Central memory CD8-positive, alpha-beta T cell (primary cell): ENCODE results near the gene NXF1.
A peak's percentile ranks its signal among the peaks of the same experiment; 100 is the strongest.

Experiments
- ATAC-seq: fragments of 150-1000 bp; cut with Tn5 transposase; replicated peaks from 2 replicates; pipeline ENCODE4 v1.10.0; 2022; ENCODE audit warnings: mild to moderate bottlenecking, moderate FRiP score, moderate number of reproducible peaks; ENCODE audit not compliant: poor library complexity, severe bottlenecking; ENCODE audit errors: extremely low read depth
- DNase-seq, 2 donors: peaks; one replicate each; pipeline ENCODE4 v3.0.0; 2021; ENCODE audit warnings: low spot score in 2 of 2
- H3K27ac Mint-ChIP-seq: one replicate; pipeline ENCODE4 v1.8.0; 2022; ENCODE audit warnings: low read depth, mild to moderate bottlenecking, moderate library complexity, mixed read lengths
- H3K27me3 Mint-ChIP-seq: one replicate; pipeline ENCODE4 v1.8.0; 2022; ENCODE audit warnings: mixed read lengths
- H3K36me3 Mint-ChIP-seq: one replicate; pipeline ENCODE4 v1.8.0; 2022; ENCODE audit warnings: mild to moderate bottlenecking, moderate library complexity, mixed read lengths; ENCODE audit not compliant: insufficient read depth
- H3K4me1 Mint-ChIP-seq: one replicate; pipeline ENCODE4 v1.8.0; 2022; ENCODE audit warnings: mixed read lengths
- H3K4me3 Mint-ChIP-seq: one replicate; pipeline ENCODE4 v1.8.0; 2022; ENCODE audit warnings: mild to moderate bottlenecking, moderate library complexity, mixed read lengths
- H3K9me3 Mint-ChIP-seq: one replicate; pipeline ENCODE4 v1.8.0; 2022; ENCODE audit warnings: mixed read lengths

The NXF1 gene

GRCh38 chr11:62817129-62817528 is 11.9 kb upstream of the NXF1 start:
- Mint-ChIP-seq H3K36me3 (peaks cover 56% of the 10 kb centered on the region), H3K4me3 (no peak overlapping the region)

GRCh38 chr11:62816557-62816956 is 11.3 kb upstream of the NXF1 start:
- Mint-ChIP-seq H3K27ac (no peak overlapping the region), H3K36me3 (peaks cover 52% of the 10 kb centered on the region), H3K4me3 (no peak overlapping the region), H3K27me3 (no peaks in the 10 kb centered on the region), H3K9me3 (no peaks in the 10 kb centered on the region), H3K4me1 (no peaks in the 10 kb centered on the region)
- no peak for ATAC-seq
- no peak for DNase-seq

More at GRCh38 chr11:62817129-62817528, 11.9 kb upstream of the NXF1 start:
- ATAC-seq (no peak), DNase-seq (no peak)
- Mint-ChIP-seq H3K27ac (no peak overlapping the region), H3K27me3 (no peaks in the 10 kb centered on the region), H3K9me3 (no peaks in the 10 kb centered on the region), H3K4me1 (no peaks in the 10 kb centered on the region)

DNA sequence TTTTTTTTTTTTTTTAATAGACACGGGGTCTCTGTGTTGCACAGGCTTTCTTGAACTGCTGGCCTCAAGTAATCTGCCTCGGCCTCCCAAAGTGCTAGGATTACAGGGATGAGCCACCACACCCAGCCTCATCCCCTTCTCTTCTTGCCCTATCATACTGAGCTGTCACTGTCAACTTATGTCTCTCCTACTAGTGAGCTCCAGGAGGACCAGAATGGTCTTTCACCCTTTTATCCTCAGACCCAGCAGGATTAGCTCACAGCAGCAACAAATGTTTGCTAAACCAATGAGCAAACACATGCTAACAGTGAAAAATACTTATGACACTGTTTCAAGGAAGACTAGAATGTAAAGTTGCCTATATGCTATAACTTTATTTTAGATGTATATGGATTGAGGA is 6.4 kb upstream of the NXF1 start:
- Mint-ChIP-seq H3K36me3 (peaks cover 24% of the 10 kb centered on the region), H3K27ac (no peak overlapping the region), H3K9me3 (no peaks in the 10 kb centered on the region), H3K4me1 (peaks cover 5% of the 10 kb centered on the region), H3K27me3 (no peaks in the 10 kb centered on the region), H3K4me3 (no peak overlapping the region)
- ATAC-seq (no peak), DNase-seq (no peak)

DNA sequence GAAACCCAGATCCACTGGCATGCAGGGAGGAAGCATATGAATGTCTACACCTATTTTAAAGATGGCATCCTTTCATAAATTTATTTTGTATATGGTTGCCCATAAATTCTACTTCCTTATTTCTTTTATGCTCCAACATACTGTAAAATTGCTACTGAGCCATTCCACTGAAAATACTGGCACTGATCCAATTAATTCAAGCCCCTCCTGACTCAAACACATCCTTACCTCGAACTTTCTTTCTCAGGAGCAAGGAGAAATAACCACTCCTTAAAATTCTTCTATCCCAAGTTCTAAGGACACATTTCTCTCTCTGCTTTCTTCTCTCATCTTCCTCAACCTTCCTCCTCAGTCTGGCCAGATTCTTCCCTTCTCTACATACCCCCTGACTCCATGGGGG is 5.5 kb upstream of the NXF1 start:
- DNase-seq, result no peak
- no peaks in the 10 kb centered on the region for H3K9me3 Mint-ChIP-seq
- peaks cover 5% of the 10 kb centered on the region for H3K4me1 Mint-ChIP-seq
- H3K27me3 Mint-ChIP-seq, result no peaks in the 10 kb centered on the region
- no peak for ATAC-seq
- no peak overlapping the region for H3K4me3 Mint-ChIP-seq
- H3K27ac Mint-ChIP-seq, result no peak overlapping the region
- peaks cover 19% of the 10 kb centered on the region for H3K36me3 Mint-ChIP-seq

- Mint-ChIP-seq H3K36me3 (peaks cover 36% of the 10 kb centered on the region), H3K4me3 (peak overlapping the region; percentile 94), H3K9me3 (no peaks in the 10 kb centered on the region), H3K27ac (no peak overlapping the region), H3K27me3 (no peaks in the 10 kb centered on the region), H3K4me1 (peaks cover 24% of the 10 kb centered on the region)
- no peak for ATAC-seq
- no peak for DNase-seq
Observed at GRCh38 chr11:62806611-62807121, 1.4 kb upstream of the NXF1 start.

DNA sequence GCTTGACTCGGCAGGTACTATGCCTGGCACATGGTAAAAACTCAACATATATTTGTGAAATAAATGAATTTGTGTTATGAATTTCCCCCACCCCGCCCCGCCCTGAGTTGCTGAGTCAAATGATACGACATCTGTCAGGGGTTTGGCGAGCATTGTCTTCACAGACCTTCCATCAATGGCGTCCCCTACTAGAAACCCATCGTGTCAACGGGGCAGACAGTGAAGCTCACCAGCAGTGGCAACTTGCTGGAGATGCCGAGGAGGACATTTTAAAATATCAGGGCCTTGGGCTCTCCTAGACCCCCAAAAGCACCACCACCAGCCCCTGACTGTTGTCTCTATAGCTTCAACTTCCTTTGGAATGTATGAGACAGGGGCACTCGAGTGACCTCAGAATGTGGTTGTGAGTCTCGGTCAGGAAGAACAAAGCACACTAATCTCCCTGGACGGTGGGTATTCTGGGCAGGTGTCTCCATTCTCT is 761 bp upstream of the NXF1 start:
- peak overlapping the region; percentile 94 for H3K4me3 Mint-ChIP-seq
- H3K27me3 Mint-ChIP-seq, result no peaks in the 10 kb centered on the region
- peaks cover 22% of the 10 kb centered on the region for H3K4me1 Mint-ChIP-seq
- H3K9me3 Mint-ChIP-seq, result no peaks in the 10 kb centered on the region
- DNase-seq, result no peak
- H3K27ac Mint-ChIP-seq, result peak overlapping the region; percentile 93
- H3K36me3 Mint-ChIP-seq, result peaks cover 42% of the 10 kb centered on the region
- ATAC-seq, result peak; percentile 21

GRCh38 chr11:62804310-62805075 is 747 bp downstream of the NXF1 start:
- Mint-ChIP-seq H3K27ac (peak overlapping the region; percentile 93), H3K36me3 (peaks cover 54% of the 10 kb centered on the region), H3K27me3 (no peaks in the 10 kb centered on the region), H3K4me1 (peaks cover 24% of the 10 kb centered on the region), H3K4me3 (peak overlapping the region; percentile 94), H3K9me3 (no peaks in the 10 kb centered on the region)
- DNase-seq (no peak), ATAC-seq (peak; percentile 45)

- Mint-ChIP-seq H3K27me3 (no peaks in the 10 kb centered on the region), H3K36me3 (peaks cover 84% of the 10 kb centered on the region), H3K4me3 (no peak overlapping the region), H3K9me3 (no peaks in the 10 kb centered on the region), H3K27ac (no peak overlapping the region), H3K4me1 (peaks cover 33% of the 10 kb centered on the region)
- no peak for ATAC-seq
- no peak for DNase-seq
Observed at GRCh38 chr11:62801071-62801470, 4.2 kb downstream of the NXF1 start.

- peak overlapping the region; percentile 87 for H3K27ac Mint-ChIP-seq
- no peaks in the 10 kb centered on the region for H3K9me3 Mint-ChIP-seq
- H3K4me3 Mint-ChIP-seq, result no peak overlapping the region
- H3K27me3 Mint-ChIP-seq, result no peaks in the 10 kb centered on the region
- H3K4me1 Mint-ChIP-seq, result peaks cover 26% of the 10 kb centered on the region
- H3K36me3 Mint-ChIP-seq, result peaks cover 89% of the 10 kb centered on the region
- ATAC-seq (no peak), DNase-seq (no peak)
Observed at GRCh38 chr11:62799486-62799885, 5.8 kb downstream of the NXF1 start.

DNA sequence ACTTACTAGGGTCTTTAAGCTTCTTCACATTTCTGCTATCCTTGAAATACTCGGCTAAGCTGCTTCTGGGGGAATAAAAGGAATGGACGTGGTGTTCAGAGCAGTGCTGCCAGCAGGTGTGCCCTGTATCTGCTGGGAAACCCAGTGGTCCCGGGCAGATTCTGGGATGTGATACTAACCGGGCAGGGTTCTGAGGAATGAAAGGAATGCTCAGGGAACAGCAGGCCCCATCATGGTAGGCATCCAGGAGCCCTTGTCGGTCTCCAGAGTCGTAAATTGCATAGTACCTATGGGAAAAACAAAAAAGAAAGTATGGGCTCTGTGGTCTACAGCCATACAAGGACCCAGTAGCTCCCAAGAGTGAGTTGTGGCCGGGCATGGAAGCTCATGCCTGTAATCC is 9.0 kb downstream of the NXF1 start:
- H3K4me1 Mint-ChIP-seq, result peaks cover 34% of the 10 kb centered on the region
- H3K9me3 Mint-ChIP-seq, result no peaks in the 10 kb centered on the region
- peaks cover 85% of the 10 kb centered on the region for H3K36me3 Mint-ChIP-seq
- no peak for DNase-seq
- ATAC-seq, result no peak
- H3K27me3 Mint-ChIP-seq, result no peaks in the 10 kb centered on the region
- no peak overlapping the region for H3K27ac Mint-ChIP-seq
- H3K4me3 Mint-ChIP-seq, result no peak overlapping the region

DNA sequence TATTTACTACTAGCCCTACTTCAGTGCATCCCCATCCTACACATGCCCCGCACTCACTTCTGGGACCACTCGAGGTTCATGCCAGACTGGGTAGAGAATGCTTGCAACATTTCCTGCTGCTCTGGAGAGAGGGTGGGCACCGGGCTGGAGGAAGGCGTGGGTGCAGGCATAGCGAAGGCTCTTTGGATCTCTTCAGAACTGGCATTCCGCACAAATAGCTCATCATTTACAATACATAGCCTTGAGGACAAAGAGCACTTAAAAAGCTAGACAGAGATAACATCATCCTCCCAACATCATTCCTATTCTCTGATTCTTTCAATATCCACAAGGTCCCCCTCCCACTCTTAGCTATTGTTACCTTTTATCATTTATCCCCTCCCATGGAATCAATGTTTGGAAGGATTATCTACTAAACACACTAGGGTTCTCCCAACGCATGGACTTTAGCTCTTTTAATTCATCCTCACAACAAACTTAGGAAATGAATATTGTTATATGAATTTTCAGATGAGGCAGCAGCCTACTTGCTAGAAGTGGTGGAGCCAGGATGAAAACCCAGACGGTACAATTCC is 11.0 kb downstream of the NXF1 start:
- Mint-ChIP-seq H3K4me3 (no peak overlapping the region), H3K4me1 (peaks cover 49% of the 10 kb centered on the region), H3K27me3 (no peaks in the 10 kb centered on the region), H3K36me3 (peaks cover 68% of the 10 kb centered on the region), H3K27ac (peak overlapping the region; percentile 29), H3K9me3 (no peaks in the 10 kb centered on the region)
- no peak for ATAC-seq
- DNase-seq, result no peak

- ATAC-seq, result no peak
- Mint-ChIP-seq H3K4me3 (peak overlapping the region; percentile 97), H3K36me3 (peaks cover 54% of the 10 kb centered on the region), H3K27me3 (no peaks in the 10 kb centered on the region), H3K27ac (peak overlapping the region; percentile 83), H3K9me3 (no peaks in the 10 kb centered on the region), H3K4me1 (peaks cover 51% of the 10 kb centered on the region)
- DNase-seq, result no peak
Observed at GRCh38 chr11:62792202-62792575, 13.1 kb downstream of the NXF1 start.
